Measurements from ENCODE around the gene PXN. TPM values are rescaled to one million over a fixed set of nuclear protein-coding genes. Genes with fewer than 3 reads are reported as not detected.
A peak's percentile ranks its signal among the peaks of the same experiment; 100 is the strongest.

The PXN gene
- total RNA-seq, 2 experiments from 2014 or later, result 74.0 to 75.0 TPM

- intact Hi-C loops (cut with micrococcal nuclease), result no loop called here
- H3K27ac Mint-ChIP-seq, result peak overlapping the region; percentile 33
- H3K4me1 Mint-ChIP-seq (ENCODE audit: low read depth), result peaks cover 31% of the 10 kb centered on the region
Observed at GRCh38 chr12:120223458-120224303, 41.8 kb downstream of the PXN start.

GRCh38 chr12:120222288-120222832, 43.2 kb downstream of the PXN start:
- ChIA-PET POLR2A (interaction anchor here (0.5 kb wide), 1 partner anchor 52 kb away, joined by 3 read pairs; no protein-coding TSS in a partner anchor), CTCF (interaction anchor here (1.0 to 12.1 kb wide), 2 partner anchors 21 to 44 kb away, joined by 5 to 614 read pairs; partner anchors contain the start of gene PXN)
- no peak for DNase-seq
- no peak overlapping the region for H3K4me3 Mint-ChIP-seq
- peaks cover 20% of the 10 kb centered on the region for H3K4me1 Mint-ChIP-seq (ENCODE audit: low read depth)
- H3K36me3 Mint-ChIP-seq, result peaks cover 7% of the 10 kb centered on the region
- no peak overlapping the region for H3K27ac Mint-ChIP-seq
- no peaks in the 10 kb centered on the region for H3K27me3 Mint-ChIP-seq
- H3K9me3 Mint-ChIP-seq, result no peaks in the 10 kb centered on the region
- intact Hi-C loops (cut with micrococcal nuclease), result no loop called here

More at GRCh38 chr12:120223458-120224303, 41.8 kb downstream of the PXN start:
- CTCF ChIA-PET, result interaction anchor here (0.5 to 12.1 kb wide), 3 partner anchors 21 to 835 kb away, joined by 3 to 614 read pairs (median 4); partner anchors contain the start of gene PXN
- Mint-ChIP-seq H3K9me3 (no peaks in the 10 kb centered on the region), H3K36me3 (peaks cover 7% of the 10 kb centered on the region), H3K4me3 (no peak overlapping the region), H3K27me3 (no peaks in the 10 kb centered on the region)
- POLR2A ChIA-PET, result interaction anchor here (0.6 to 9.2 kb wide), 3 partner anchors 22 to 101 kb away, joined by 3 to 65 read pairs (median 4); partner anchors contain the start of gene RPLP0
- DNase-seq, result no peak

- DNase-seq, result no peak
- Mint-ChIP-seq H3K9me3 (no peaks in the 10 kb centered on the region), H3K4me3 (no peak overlapping the region), H3K4me1 (ENCODE audit: low read depth) (peaks cover 15% of the 10 kb centered on the region), H3K27me3 (no peaks in the 10 kb centered on the region), H3K27ac (no peak overlapping the region), H3K36me3 (peaks cover 7% of the 10 kb centered on the region)
- POLR2A ChIA-PET, result interaction anchor here (0.6 to 3.1 kb wide), 2 partner anchors 20 to 70 kb away, joined by 3 to 14 read pairs; partner anchors contain the start of genes RNU4-2 and RPLP0
- intact Hi-C loops (cut with micrococcal nuclease), result no loop called here
- CTCF ChIA-PET, result interaction anchor here (1.0 to 12.1 kb wide), 2 partner anchors 20 to 45 kb away, joined by 5 to 614 read pairs; partner anchors contain the start of gene PXN
Observed at GRCh38 chr12:120221576-120221900, 44.0 kb downstream of the PXN start.

- peaks cover 10% of the 10 kb centered on the region for H3K4me1 Mint-ChIP-seq (ENCODE audit: low read depth)
- H3K27me3 Mint-ChIP-seq, result no peaks in the 10 kb centered on the region
- intact Hi-C loops (cut with micrococcal nuclease), result no loop called here
- H3K9me3 Mint-ChIP-seq, result no peaks in the 10 kb centered on the region
- POLR2A ChIA-PET, result interaction anchor here (3.1 kb wide), 1 partner anchor 71 kb away, joined by 14 read pairs; the partner anchor contains the start of gene RNU4-2
- H3K27ac Mint-ChIP-seq, result no peak overlapping the region
- CTCF ChIA-PET, result interaction anchor here (1.0 to 12.1 kb wide), 2 partner anchors 20 to 45 kb away, joined by 5 to 614 read pairs; partner anchors contain the start of gene PXN
- peaks cover 8% of the 10 kb centered on the region for H3K36me3 Mint-ChIP-seq
- no peak overlapping the region for H3K4me3 Mint-ChIP-seq
- no peak for DNase-seq
Observed at GRCh38 chr12:120220838-120221575, 44.5 kb downstream of the PXN start.

GRCh38 chr12:120218680-120219606, 46.6 kb downstream of the PXN start:
- no peak for DNase-seq
- intact Hi-C loops (cut with micrococcal nuclease), result no loop called here
- ChIA-PET CTCF (interaction anchor here (1.0 to 4.8 kb wide), 3 partner anchors 9 to 47 kb away, joined by 3 to 33 read pairs (median 4); partner anchors contain the start of gene PXN), POLR2A (interaction anchor here (1.1 to 3.1 kb wide), 2 partner anchors 17 to 73 kb away, joined by 6 to 14 read pairs; partner anchors contain the start of genes RNU4-2 and RPLP0)
- Mint-ChIP-seq H3K27me3 (no peaks in the 10 kb centered on the region), H3K4me1 (ENCODE audit: low read depth) (no peaks in the 10 kb centered on the region), H3K27ac (no peak overlapping the region), H3K36me3 (peaks cover 17% of the 10 kb centered on the region), H3K9me3 (no peaks in the 10 kb centered on the region), H3K4me3 (no peak overlapping the region)

GRCh38 chr12:120216742-120217605, 48.6 kb downstream of the PXN start:
- Mint-ChIP-seq H3K4me1 (ENCODE audit: low read depth) (no peaks in the 10 kb centered on the region), H3K27ac (no peak overlapping the region), H3K9me3 (no peaks in the 10 kb centered on the region), H3K4me3 (no peak overlapping the region), H3K27me3 (no peaks in the 10 kb centered on the region), H3K36me3 (peaks cover 16% of the 10 kb centered on the region)
- POLR2A ChIA-PET, result interaction anchor here (0.7 to 1.4 kb wide), 3 partner anchors 16 to 74 kb away, joined by 3 to 5 read pairs (median 3); partner anchors contain the start of gene RPLP0
- CTCF ChIA-PET, result interaction anchor here (1.1 to 4.8 kb wide), 2 partner anchors 11 to 49 kb away, joined by 5 to 33 read pairs; partner anchors contain the start of gene PXN
- DNase-seq, result no peak
- intact Hi-C loops (cut with micrococcal nuclease), result no loop called here

GRCh38 chr12:120215766-120216735, 49.5 kb downstream of the PXN start:
- Mint-ChIP-seq H3K27ac (no peak overlapping the region), H3K27me3 (no peaks in the 10 kb centered on the region), H3K4me3 (no peak overlapping the region), H3K9me3 (no peaks in the 10 kb centered on the region), H3K4me1 (ENCODE audit: low read depth) (no peaks in the 10 kb centered on the region), H3K36me3 (peaks cover 22% of the 10 kb centered on the region)
- intact Hi-C loops (cut with micrococcal nuclease), result no loop called here
- DNase-seq, result no peak
- CTCF ChIA-PET, result interaction anchor here (1.1 to 4.8 kb wide), 3 partner anchors 12 to 49 kb away, joined by 3 to 33 read pairs (median 5); partner anchors contain the start of genes PXN and RPLP0
- POLR2A ChIA-PET, result interaction anchor here (1.4 kb wide), 1 partner anchor 75 kb away, joined by 5 read pairs; no protein-coding TSS in a partner anchor

GRCh38 chr12:120215357-120215735, 50.2 kb downstream of the PXN start:
- Mint-ChIP-seq H3K4me1 (ENCODE audit: low read depth) (no peaks in the 10 kb centered on the region), H3K27me3 (no peaks in the 10 kb centered on the region), H3K27ac (no peak overlapping the region), H3K4me3 (no peak overlapping the region), H3K36me3 (peaks cover 20% of the 10 kb centered on the region), H3K9me3 (no peaks in the 10 kb centered on the region)
- DNase-seq, result no peak
- intact Hi-C loops (cut with micrococcal nuclease), result no loop called here
- ChIA-PET CTCF (interaction anchor here (1.2 kb wide), 1 partner anchor 14 kb away, joined by 3 read pairs; the partner anchor contains the start of gene RPLP0), POLR2A (no interaction called here)

- H3K36me3 Mint-ChIP-seq, result peaks cover 20% of the 10 kb centered on the region
Observed at GRCh38 chr12:120214626-120215356, 50.7 kb downstream of the PXN start.

More at GRCh38 chr12:120214626-120215356, 50.7 kb downstream of the PXN start:
- POLR2A ChIA-PET, result no interaction called here
- CTCF ChIA-PET, result interaction anchor here (1.2 kb wide), 1 partner anchor 14 kb away, joined by 3 read pairs; the partner anchor contains the start of gene RPLP0
- intact Hi-C loops (cut with micrococcal nuclease), result no loop called here
- Mint-ChIP-seq H3K4me3 (no peak overlapping the region), H3K4me1 (ENCODE audit: low read depth) (no peaks in the 10 kb centered on the region), H3K27me3 (no peaks in the 10 kb centered on the region), H3K9me3 (no peaks in the 10 kb centered on the region), H3K27ac (no peak overlapping the region)
- DNase-seq, result no peak

Data from activated CD4-positive, alpha-beta memory T cell treated with anti-CD3 and anti-CD28 coated beads for 36 hours (primary cell).